SK-MEL-5 (cell line): ENCODE results near the gene MINDY4B. TPM values are rescaled to one million over a fixed set of nuclear protein-coding genes. Genes with fewer than 3 reads are reported as not detected.
A peak's percentile ranks its signal among the peaks of the same experiment; 100 is the strongest.
"Not testable (repeated sequence)": the region's sequence is repeated elsewhere in the genome, so short reads cannot be mapped to it uniquely, and the experiment has no call there.

Experiments used
- DNase-seq: peaks from one replicate; pipeline ENCODE4 v3.0.0-alpha.2; 2016; ENCODE audit warnings: low read depth, low spot score
- in situ Hi-C: cut with HindIII; loops from 2 replicates; pipeline ENCODE4 v1.10.0; 2016; ENCODE audit warnings: low sequenced_read_pairs, high pct_unique_total_duplicates, low pct_unique_long_range_greater_than_20kb
- total RNA-seq: library from RNA; depleted of rRNA; stranded (reverse); fragments of >200 nt; shearing (Covaris generic); gene quantifications from 2 replicates; pipeline ENCODE4 v1.2.3, GENCODE V29; 2014

Gene MINDY4B
- total RNA-seq, 1 experiment from 2014 or later = not detected

DNA sequence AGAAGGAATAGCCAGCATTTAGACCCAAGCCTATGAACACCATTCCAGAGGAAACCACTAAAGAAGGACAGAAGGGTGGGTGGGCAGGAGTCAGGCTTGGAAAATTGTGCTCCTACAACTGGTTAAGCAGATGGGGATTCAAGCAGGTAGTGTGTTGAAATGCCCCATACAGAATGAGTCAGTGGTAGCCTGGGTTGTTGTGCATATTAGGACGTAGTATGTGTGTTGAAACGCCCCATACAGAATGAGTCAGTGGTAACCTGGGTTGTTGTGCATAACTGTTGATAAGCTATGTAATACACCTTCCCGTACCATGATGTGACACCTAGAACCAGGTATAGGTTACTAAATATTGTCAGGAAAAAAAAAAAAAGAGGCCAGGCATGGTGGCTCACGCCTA, 34.0 kb downstream of the MINDY4B start:
- in situ Hi-C loops = no loop called here
- DNase-seq = no peak

DNA sequence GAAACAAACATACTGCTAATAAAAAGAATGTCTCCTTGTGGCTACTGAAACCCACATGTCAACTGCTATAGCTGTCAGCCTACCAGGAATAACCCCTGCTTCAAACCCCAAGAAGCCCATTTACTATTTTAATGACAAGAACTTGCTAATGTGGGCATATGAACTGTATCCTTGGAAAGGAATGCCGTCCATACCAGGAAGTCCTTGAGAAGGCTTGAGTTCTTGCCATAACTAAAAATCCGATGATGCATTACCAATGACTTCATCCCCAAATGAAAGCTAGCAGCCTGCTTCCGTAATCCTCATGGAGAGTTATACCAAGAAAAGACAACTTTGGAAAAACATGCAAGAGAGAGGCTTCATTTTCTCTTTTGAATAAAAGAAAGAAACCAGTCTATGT, 34.8 kb downstream of the MINDY4B start:
- in situ Hi-C loops = no loop called here
- DNase-seq = no peak

DNA sequence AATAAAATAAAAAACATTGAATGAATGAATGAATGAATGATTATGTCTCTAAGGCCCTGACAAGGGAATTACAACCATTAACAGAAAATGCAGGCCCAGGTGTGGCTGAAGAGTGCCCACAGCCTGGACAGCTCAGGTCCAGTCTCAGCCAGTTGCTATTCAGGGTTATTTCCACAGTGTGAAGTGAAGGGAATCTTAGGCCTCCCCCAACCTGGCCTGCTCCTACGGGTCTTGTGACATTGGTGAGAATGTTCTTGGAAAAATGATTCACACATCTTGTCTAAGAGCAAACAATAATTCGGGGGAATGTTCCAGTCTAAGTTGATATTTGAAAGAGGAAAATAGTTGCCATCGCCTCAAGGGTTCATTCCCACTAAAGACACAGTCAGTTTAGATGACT, 37.0 kb downstream of the MINDY4B start:
- no peak for DNase-seq
- in situ Hi-C loops = no loop called here

DNA sequence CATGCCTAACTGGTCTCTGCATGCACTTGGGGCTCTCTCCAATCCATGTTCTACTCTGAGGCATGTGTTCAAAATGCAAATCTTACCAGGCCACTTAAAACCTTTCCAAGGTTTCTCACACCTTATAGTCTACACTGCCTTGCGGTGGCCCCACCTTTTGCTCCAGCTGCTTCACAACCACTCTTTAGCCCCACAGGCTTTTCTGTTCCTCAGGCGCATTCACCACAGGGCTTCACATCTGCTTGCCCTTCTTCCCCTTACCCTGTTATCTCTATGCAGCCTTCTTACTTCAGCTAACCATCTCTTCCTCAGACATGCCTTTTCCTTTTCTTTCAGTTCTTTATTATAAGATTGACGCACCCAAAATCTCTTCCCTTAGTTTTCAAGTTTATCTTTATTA, 37.8 kb downstream of the MINDY4B start:
- no peak for DNase-seq
- in situ Hi-C loops = no loop called here

DNA sequence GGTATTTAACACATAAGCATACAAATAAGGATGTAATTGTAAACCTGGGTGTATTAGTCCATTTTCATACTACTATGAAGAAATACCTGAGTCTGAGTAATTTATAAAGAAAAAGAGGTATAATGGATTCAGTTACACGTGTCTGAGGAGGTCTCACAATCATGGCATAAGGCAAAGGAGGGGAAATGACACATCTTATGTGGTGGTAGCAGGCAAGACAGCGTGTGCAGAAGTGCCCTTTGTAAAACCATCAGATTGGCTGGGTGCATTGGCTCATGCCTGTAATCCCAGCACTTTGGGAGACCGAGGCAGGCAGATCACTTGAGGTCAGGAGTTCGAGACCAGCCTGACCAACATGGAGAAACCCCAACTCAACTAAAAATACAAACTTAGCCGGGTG, 41.3 kb downstream of the MINDY4B start:
- in situ Hi-C loops, DNase-seq: not testable (repeated sequence)

DNA sequence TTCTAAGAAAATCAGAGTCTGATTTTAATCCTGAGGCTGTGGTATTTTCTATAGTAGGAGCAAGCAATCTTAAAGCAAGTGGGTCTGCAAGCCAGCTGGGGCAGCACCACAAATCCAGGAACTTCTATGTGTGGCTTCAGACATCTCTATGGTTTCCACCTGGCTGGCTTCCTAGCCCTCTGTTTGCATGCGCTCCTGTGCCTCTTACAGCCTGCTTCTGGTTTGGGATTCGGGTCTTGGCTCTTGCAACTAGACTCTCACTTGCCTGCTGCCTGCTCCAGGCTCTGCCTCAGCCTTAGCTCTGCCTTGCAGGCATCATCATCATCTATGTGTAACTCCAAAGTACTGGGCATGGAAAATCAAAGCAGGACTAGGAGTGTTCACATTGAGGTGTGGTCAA, 43.4 kb downstream of the MINDY4B start:
- in situ Hi-C loops = no loop called here
- DNase-seq = no peak

DNA sequence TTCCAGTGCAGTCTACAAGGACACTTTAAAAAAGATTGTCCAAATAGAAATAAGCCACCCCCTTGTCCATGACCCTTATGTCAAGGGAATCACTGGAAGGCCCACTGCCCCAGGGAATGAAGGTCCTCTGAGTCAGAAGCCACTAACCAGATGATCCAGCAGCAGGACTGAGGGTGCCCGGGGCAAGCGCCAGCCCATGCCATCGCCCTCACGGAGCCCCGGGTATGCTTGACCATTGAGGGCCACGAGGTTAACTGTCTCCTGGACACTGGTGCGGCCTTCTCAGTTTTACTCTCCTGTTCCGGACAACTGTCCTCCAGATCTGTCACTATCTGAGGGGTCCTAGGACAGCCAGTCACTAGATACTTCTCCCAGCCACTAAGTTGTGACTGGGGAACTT, 47.3 kb downstream of the MINDY4B start:
- DNase-seq, in situ Hi-C loops: not testable (repeated sequence)

DNA sequence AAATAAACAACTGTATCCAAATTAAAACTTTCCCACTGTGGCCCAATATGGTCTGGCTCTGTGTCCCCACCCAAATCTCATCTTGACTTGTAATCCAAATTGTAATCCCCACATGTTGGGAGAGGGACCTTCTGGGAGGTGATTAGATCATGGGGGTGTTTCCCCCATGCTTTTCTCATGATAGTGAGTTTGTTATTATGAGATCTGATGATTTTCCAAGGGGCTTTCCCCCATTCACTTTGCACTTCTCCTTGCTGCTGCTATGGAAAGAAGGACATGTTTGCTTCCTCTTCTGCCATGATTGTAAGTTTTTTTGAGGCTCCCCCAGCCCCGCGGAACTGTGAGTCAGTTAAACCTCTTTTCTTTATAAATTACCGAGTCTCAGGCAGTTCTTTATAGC, 55.0 kb downstream of the MINDY4B start:
- in situ Hi-C loops = no loop called here
- DNase-seq = no peak

DNA sequence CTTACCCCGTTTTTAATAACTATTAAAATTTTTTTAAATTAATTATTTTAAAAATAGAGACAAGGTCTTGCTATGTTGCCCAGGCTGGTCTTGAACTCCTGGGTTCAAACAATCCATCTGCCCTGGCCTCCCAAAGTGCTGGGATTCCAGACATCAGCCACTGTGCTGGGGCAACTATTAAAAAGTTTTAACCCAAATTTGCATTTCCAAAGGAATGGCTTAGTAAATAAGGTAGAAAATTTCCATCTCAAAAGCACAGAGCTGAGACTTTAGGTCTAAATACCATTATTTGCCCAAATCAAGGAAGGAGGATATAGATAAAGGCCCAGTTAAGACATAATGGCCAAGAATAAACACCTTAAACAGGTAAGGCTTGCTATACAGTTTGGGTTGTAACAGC, 56.4 kb downstream of the MINDY4B start:
- DNase-seq = no peak
- in situ Hi-C loops = no loop called here

DNA sequence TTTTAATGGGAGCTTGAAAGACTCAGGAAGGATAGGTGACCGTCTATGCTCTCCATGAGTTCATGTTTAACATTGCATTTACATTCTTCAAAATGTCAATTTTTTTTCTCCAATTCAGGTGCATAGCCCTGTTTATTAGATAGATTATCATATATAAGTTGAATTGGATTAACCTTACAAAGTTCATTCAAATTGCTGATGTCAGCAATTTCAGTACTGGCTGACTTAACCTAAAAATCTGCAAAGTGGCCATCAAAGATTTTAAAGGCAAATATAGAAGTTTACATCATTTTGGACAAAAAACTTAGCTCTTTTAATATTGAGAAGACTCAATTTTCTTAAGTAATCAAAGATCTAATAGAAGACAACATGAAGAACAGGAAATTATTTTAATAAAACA, 57.8 kb downstream of the MINDY4B start:
- in situ Hi-C loops = no loop called here
- no peak for DNase-seq

DNA sequence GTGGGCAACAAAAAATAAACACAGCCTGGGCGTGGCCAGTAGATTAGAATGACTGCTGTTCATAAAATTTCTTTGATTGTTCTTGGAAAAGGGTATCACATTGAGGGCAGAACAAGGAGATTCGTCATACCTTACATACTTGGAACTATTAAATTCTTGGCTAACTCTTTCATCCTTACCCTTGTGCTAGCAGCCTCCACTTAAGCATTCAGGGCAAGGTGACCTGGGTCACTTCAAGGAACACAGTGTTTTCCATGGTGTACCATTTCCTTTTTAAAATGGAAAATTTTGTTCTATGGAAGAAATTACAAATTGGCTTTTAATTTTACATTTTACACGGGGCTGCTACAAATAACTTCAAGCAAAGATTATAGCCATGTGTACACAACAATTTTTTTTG, 60.8 kb downstream of the MINDY4B start:
- in situ Hi-C loops = no loop called here
- DNase-seq = no peak

DNA sequence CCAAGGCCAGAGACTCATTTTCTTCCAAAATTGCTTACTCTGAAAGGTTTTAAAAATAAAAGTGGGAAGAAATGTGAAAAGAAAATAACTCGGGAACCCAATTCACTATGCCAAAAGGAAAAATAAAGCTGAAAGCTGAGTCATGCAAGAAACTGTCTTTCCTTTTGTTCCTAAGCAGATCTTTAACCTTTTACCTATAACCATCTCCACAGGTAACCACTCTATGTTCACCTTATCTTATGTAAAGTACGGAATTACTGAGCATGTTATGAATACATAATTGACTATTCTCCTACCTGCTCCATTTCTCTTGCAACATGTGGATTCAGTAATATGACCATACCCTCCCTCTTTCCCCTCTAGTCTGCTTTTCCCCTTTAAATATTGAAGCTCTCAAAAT, 62.0 kb downstream of the MINDY4B start:
- in situ Hi-C loops = no loop called here

DNA sequence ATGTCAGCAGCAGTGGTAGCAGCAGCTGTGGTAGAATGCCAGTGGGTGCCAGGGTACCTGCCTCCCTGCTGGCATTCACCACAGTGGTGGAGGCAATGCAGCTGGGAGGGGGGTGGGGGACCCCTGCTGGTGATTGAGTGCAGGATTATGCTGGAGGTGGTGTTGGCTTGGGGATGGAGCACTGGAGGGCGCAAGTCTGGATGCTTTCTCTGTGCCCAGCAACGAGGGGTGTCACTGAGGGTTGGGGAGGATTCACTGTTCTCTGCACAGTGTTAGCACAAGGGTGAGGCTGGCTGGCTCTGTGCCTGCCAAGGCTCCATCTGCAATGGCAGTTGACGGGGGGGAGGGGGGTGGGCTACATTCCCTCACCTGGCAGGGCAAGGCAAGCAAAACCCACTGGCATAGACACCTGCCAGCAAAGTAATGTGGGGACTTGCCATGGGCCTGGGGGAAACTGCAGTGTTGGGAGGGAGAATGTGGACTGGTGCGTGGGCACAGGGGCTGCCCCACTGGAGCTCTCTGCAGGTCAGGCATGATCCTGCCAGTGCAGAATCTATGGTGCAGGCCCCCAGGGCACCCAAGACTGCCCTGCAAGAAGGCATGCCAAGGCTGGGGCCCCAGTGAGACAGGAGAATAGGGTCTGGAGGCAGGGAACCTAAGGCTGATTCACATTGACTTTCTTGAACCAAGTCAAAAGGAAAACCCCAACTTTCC, 64.3 kb downstream of the MINDY4B start:
- DNase-seq = peak; percentile 26
- in situ Hi-C loops = no loop called here

More for the DNA sequence above, 62.0 kb downstream of the MINDY4B start:
- DNase-seq = no peak

DNA sequence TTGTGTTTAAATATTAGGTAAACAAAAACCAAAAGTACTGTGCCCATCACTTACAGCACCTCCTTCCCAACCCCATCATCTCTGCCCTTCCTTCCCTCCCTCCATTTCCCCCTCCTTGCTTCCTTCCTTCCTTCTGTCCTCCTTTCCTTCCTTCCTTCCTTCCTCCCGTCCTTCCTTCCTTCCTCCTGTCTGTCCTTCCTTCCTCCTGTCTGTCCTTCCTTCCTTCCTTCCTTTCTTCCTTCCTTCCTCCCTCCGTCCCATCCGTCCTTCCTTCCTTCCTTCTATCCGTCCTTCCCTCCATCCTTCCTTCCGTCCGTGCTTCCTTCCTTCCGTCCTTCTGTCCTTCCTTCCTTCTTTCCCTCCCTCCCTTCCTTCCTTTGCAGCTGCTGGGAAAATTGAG, 74.5 kb downstream of the MINDY4B start:
- DNase-seq = no peak
- in situ Hi-C loops = no loop called here

DNA sequence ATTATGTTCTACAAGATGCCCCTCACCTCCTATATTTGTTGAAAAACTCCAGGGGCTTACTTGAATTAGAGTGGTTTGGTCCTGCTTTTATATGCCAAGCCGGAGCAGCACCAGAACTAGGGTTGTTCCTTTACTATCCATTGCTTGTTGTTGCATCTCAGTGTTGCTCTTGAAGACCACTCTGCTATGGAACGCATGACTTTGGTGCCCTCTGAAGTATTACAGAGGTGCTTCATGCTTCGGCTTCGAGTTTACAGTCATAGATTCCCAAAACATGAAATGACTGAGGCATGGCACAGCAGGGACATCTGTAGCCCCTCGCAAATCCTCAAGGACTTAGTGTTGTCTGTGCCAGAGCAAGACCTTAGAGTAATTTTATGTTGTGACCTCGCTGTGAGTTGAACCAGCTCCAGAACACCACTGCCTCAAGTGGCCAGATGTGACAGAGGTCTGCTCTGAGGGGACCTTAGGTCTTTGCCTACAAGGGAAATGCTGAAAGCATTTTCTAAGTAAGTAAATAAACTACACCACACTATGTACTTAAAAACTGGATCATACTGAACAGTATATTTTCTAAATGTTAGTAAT, 75.1 kb downstream of the MINDY4B start:
- DNase-seq = peak; percentile 40
- in situ Hi-C loops = no loop called here

DNA sequence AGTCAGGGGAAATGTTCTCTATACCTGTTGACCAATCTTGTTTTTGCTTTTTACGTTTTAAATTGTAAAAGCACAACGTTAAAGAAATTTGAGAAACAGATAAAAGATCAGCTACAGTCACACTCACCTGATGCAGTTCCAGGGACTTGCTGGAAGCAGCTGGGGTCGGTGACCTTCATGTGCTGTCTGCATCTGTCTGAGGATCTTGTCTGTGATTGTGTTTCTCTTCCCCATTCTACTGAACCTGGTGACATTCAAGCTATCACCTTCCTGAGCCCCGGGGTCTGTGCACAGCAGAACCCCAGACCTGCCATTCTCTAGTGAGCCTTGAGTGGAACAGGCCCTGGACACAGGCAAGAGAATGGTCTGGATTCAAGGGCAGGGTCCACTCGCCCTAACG, 75.8 kb downstream of the MINDY4B start:
- in situ Hi-C loops = no loop called here
- DNase-seq = no peak

DNA sequence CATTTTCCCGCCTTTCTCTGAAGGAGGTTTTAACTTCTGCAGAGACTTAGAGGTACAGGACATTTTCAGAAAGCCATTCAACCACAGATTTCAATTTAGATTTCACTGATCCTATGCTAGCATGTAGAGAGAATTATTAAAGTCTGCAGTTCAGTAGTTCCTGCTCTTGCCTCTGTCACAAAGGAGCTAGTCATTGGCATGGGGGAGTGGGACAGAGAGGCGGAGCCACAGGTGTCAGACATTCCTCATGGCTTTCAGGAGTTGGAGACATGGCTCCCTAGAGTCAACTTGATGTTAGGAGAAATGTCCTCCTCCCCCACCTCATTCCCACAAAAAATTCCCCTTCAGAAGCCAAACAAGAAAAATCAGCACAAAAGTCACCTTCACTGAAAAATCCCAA, 76.2 kb downstream of the MINDY4B start:
- no peak for DNase-seq
- in situ Hi-C loops = no loop called here

DNA sequence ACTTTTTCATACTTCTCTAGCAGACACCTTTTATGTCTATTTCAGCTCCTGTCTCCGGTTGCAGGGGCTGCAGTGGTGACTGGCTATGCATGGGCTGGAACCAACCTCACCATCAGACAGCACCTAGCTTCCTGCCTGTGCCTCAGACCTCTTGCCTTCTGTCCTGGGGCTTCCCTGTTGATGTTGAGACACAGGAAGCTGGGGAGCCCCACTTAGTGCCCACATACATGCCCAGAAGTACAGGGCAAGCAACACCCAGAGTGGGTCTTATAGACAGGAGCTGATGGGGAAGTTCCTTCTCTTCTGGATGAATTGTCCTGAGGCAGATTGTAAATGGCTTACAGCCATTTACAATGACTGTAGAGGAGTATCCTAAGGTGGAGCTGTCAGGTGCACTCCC, 77.0 kb downstream of the MINDY4B start:
- in situ Hi-C loops = no loop called here
- no peak for DNase-seq

DNA sequence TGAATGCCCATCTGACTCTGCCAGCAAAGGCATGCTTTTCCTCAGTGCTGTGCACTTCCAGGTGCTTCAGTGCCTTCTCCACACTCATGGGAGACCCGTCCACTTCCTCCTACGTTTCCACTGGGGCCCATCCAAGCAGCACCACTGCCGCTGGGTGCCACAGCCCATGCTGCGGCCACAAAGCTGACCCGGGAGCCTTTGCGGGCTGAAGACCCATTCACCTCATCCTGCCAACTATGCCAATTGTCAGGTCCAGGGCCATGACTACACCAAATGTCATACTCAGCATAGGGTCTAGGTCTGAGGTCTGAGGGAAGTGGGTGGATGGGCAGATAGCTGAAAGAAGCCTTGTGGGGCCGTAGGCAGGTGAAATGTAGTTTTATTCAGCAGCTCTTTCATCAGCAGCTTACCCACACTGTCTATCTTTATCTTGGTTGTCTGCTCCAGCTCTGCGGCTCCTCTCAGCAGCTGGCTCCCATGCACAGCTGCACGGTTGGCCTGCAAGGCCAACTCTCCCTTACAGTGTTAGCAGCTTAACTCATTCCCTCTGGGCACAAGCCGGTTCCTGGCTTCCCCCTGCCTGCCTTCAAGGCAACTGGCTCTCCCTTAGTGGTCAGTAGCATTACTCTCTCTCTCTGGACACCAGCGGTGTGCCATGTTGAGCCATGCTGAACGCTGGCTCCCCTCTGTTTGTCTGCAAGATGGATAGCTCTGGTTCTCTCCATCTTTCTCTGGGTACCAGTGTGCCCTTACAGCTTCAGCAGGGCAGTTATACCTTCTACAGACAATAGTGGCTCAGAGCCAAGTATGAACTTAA, 78.6 kb downstream of the MINDY4B start:
- in situ Hi-C loops = no loop called here

More for the DNA sequence above, 78.6 kb downstream of the MINDY4B start:
- no peak for DNase-seq
